NCI-H69 (cell line): ENCODE measurements around the gene C17orf100.
"Not testable (repeated sequence)": the region's sequence is repeated elsewhere in the genome, so short reads cannot be mapped to it uniquely, and the experiment has no call there.

Source experiments
- DNase-seq: peaks from one replicate; lab custom pipeline; 2025; lab: John Stamatoyannopoulos, UW

C17orf100 gene

GRCh38 chr17:6691958-6692357, 40.4 kb downstream of the C17orf100 start:
- DNase-seq: not testable (repeated sequence)

GRCh38 chr17:6695051-6695450, 43.5 kb downstream of the C17orf100 start:
- DNase-seq: no peak

GRCh38 chr17:6695565-6695964, 44.0 kb downstream of the C17orf100 start:
- DNase-seq: no peak

DNA sequence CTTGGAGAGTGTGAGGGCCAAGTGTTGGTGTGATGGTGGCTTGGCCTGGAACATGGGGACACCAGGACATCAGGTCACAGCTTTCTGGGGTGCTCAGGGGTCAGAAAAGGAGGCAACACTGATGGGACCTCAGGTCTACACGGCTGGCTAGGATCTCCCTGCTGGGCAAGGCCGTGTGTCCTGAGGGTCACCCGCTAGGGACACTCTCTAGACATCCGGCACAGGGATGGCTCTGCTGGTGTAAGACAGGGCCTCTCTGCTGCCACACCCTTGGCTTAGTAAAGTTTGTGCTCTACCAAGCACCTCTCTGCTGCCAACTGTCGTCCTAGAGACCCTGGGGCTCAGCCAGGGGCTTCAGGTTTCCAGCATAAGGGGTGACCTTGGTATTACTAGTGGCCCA, 45.3 kb downstream of the C17orf100 start:
- no peak for DNase-seq

DNA sequence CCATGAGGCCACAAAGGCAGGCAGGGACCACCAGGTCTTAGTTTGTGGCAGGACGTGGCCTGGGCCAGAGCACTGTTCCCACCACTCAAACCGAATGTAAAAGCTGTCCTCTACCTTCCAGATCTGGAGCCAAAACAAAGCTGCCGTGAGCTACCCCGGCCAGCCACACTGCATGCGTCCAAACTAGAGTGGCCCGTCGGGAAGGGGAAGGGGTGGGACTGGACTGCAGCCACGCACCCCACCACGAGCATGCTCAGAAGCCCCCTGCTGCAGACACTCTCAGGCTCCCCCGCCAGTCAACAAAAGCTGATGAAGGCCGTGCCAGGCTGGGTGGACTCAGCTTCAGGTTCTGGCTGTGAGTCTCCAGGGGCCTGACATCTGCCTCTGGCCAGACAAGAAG, 46.4 kb downstream of the C17orf100 start:
- DNase-seq: no peak

DNA sequence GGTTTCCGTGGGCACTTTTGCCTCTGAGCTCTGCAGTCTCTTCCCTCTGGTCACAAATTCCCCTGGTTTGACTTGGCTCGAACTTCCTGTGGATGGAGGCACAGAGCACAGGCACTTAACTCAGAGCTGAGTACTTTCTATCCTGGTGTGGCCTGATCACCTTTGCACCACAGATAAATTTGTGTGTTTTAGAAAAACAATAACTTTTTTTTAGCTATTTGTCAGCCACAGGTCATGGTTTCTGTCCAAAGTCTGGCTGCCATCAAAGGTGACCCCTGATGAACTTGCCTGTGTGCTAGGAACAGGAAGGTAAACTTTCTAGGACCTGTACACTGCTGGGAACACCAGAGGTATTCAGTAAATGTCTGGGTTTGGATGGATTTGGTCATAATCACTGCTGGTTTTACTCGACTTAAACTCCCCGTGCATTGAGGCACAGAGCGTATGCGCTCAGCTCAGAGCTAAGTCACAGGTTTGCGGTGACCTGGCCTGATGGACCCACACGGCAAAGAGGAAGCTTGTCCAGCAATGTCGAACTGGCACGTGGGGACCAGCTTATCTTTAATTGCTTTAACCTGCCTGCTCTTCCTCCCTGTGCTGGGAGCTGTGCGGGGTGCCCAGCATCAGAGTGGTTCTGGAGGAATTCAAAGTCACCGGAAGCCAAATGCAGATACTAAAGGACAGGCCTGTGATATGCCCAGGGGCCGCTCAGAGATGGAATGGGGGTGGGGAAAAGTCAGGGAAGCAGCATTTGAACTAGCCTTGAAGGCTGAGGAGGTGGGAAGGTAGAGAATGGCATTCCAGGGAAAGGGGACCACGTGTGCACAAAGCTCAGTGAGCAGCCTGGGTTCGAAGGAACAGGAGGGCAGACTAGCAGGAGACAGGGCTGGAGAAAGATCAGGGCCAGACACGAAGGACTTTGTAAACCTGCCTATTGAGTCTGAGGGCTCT, 48.7 kb downstream of the C17orf100 start:
- DNase-seq: no peak

- DNase-seq: peak; percentile 4
Measured at GRCh38 chr17:6700948-6701307, 49.4 kb downstream of the C17orf100 start.

DNA sequence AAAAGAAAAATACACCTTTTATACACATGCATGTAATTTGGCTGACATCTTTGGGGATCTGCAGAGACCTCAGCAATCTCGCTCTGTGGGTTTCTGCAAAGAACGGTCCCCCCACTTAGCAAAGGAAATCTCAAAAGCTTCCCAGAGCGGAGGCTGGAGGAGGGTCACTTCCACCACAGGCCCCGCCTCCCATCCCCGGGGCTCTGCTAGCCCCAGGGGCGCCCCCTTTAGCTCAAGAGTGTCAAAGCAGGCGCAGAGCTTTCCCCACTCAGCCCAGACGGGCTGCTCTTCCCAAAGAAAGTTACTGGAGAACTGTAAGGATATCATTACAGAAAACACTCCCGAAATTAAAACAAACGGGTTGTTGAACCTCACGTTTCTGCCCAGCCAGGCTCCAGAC, 50.2 kb downstream of the C17orf100 start:
- DNase-seq: peak; percentile 44

DNA sequence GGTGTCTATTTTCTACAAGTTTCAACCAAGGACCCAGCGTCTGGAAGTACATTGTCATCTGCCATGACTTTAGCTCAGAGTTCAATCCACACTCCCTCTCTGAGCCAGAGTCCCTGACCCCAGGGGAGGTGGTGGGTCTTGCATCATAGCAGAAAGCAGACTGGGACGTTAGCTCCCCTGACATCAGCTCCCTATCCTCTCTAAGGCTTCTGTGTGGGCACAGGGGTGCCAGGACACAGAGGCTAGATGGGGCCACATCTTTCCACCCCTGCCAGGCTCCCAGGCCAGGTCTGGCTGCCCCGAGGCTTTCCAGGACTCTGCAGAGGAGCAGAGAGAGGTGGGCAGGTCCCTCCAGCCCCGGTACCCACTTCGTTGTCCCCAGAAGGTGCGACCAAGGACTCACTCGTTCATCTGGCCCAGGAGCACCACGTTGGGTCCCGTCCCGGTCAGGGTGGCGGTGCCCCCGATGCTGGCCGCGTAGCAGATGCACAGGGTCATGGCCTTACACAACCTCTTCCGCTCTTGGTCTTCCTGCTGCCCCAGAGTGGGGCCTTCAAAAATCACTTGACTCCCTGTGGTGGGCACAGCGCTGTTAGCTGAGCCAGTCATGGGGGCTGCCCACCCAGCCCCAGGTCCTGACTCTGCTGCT, 51.1 kb downstream of the C17orf100 start:
- no peak for DNase-seq
